GOT3 (cell line): ENCODE measurements around the gene DMD.

Experiments used
- DNase-seq: peaks from one replicate; lab custom pipeline; 2025; ENCODE audit warnings: mixed read lengths; lab: John Stamatoyannopoulos, UW

Gene DMD

DNA sequence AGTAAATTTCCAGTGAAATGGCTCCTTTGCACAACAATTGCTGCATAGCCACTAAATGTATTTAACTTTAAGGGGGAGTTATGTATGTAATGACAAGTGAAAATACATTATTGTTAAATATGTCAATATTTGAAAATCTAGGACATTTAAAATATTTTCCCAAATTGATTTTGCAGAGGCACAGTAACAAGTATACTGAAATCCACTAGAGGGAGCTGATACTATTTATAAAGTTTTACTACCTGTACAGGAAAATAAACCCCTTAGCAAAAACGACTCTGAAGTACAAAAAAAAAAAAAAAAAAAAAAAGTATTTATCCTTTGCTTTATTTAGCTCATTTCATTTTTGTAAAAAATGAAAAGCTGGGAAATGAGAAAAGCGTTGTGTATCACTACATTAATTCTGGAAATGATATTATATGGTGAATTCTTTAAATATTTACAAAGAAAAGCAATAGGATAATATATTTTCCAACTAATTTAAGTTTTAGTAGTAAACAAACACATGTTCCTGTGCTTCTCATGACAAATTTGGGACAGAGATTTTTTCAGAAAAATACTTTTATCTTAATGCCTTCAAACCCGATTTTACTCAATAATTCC lies 727.7 kb downstream of the DMD start:
- DNase-seq, result no peak

DNA sequence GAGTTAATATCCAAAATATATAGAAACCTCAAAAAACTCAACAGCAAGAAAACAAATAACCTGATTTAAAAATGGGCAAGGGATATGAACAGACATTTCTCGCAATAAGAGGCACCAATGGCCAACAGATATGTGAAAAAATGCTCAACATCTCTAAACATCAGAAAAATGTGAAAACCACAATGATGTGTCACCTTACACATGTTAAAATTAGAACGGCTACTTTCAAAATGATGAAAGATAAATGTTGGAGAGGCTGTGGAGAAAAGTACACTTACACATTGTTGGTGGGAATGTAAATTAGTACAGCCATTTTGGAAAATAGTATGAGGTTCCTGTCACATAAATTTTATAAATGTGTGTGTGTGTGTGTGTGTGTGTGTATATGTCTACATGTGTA lies 731.3 kb downstream of the DMD start:
- DNase-seq, result no peak

DNA sequence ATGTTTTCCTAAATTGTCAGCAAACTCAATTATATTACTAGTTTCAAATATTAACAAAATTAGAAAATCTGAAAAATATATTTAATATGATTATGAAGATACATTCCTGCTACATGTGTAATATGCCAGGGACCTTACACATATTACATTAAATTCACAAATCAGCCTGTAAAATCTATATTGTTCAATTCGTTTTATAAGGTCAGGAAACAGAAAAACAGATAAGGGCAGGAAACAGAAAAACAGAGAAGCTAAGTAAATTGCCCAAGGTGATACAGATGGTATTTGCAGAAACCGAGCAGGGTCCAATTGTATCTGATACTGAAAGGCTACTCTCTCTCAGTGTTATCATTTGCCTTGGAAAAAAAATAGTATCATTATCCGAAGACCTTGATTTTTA lies 739.0 kb downstream of the DMD start:
- DNase-seq, result no peak

DNA sequence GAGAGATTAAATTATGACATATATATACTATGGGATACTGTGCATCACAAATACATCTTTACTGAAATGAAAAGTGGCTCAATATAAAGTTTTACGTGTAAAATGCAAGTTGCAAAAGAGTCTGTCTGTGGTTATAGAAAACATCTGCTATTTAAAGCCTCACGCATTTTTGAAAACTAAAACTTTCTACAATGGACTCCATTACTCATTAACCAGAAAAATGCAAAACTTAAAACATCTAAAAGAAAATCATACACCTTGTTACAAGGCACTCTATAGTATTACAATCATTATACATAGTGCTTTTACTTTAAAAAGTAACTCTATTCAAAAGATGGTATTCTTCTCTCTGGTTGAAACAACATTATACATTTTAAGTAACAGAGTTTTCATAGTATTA lies 755.6 kb downstream of the DMD start:
- no peak for DNase-seq

DNA sequence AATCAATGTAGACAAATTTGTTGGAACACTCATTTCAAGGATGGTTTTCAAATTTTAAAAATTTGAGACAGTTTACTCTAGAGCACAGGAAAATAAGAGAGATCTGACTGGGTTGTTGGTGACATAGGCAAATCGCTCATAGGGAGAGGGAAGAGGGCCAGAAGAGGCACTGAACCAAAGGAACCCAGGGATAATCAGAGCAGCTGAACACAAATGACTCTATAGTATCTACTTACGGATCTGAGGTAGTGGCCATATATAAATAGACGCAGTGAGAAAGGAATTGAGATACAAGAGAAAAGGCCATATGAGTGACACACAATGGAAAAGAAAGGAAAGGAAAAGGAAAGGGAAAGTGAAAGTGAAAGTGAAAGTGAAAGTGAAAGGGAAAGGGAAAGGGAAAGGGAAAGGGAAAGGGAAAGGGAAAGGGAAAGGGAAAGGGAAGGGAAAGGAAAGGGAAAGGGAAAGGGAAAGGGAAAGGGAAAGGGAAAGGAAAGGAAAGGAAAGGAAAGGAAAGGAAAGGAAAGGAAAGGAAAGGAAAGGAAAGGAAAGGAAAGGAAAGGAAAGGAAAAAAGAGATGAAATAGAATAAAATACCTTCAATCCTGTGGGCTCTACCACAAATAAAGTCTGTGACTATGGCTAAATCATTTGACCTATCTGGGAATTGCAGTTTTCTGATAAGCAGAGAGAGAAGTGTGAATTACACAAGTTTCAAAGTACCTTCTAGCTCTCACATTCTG lies 759.2 kb downstream of the DMD start:
- DNase-seq, result no peak

DNA sequence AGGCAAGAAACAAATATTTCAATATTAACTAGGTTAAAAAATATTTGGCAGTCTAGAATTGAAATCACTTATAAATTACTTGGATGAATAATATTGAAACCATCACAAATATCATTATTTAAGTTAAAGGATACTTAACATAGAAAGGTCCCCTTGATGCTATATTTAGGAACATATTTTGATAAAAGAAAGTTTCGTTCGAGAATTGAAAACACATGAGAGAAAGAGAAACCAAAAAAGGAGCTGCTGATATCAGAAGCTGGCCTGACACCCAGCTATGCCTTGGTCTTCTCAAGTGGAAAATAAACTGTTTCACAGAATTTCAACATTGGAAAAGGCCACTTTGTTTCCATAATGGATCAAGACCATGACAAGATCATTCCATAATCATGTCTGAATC lies 762.4 kb downstream of the DMD start:
- DNase-seq, result no peak

DNA sequence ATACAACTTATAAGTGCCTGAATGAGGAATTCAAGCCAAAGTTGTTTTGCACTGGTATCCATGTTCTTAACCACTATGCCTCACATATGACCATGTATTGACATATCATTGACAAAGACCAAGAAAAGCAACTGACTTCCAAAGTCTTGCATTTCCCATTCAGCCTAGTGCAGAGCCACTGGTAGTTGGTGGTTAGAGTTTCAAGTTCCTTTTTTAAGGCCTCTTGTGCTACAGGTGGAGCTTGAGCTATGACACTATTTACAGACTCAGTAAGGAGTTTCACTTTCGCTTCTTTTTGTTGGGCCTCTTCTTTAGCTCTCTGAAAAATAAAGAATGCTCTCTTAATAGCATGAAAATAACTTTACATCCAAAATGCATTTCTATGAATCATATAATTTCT lies 763.0 kb downstream of the DMD start:
- DNase-seq, result no peak

DNA sequence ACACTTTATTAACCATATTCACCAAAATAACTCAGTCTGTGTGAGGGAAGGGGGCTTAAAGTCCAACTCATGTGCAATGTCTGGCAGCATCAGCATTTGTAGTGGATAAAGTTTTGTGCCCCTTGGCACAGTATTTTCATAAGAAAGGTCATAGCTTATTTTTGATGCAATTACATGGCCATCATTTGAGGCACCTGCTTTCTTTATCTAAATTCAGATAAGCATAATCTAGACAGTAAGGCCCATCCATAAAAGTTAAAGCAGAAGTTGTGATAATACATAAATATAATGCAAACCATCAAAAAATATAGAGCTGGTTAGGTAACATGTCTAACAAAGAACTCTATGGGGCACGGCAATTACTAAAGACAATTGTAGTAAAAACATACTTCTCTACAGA lies 763.7 kb downstream of the DMD start:
- DNase-seq, result no peak

DNA sequence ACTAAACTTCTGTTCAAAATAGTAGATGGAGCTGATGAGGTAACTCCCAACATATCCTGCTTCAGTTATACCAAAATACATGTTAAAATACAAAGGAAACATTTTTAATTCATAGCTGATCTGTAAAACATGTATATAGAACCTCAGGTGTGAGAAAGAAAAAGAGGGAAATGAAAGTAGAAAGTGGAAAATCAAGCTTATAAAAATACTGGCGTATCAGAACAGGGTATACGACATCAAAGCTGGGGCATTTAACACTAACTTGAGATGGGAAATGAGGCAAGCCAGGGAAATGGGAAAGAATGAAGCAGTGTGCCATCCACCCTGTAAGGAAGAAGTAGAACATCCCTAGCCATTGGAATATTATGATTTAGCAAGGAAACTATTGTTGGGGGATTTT lies 767.5 kb downstream of the DMD start:
- DNase-seq, result no peak

DNA sequence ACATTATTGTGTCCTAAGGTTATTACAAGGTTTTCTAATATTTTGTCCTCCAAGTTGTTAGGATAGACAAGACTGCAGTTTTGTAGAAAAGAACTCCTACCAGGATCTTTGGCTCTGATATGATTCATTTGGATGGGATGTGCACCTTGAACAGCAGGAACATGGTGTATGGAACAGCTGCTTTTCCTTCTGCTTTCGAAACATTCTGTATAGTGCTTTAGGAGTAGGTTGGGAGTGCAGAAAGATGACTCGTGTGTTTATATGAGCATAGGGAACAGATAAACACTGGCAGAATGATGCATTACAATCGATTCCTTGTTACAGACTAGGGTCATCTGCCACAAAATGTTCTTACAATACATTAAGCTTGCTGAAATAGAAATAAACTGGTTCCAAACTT lies 790.1 kb downstream of the DMD start:
- DNase-seq, result no peak

DNA sequence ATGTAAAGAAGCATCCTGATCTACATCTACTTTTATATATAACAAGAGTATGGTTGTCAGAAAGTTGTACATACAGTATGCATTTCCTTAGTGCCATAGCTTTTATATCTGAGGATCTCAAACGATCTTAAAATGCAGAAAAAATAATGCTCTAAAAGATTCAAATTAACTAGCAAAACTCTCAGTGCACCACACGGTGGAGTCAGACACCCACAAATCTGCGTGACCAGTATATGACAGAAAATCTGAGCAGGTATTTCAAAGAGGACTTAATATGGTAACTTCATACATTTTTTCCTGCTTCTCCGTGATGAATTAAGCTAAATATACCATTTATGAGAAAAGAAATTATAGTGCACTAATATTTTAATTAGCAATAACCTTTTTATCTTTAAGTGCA lies 803.0 kb downstream of the DMD start:
- DNase-seq, result no peak

DNA sequence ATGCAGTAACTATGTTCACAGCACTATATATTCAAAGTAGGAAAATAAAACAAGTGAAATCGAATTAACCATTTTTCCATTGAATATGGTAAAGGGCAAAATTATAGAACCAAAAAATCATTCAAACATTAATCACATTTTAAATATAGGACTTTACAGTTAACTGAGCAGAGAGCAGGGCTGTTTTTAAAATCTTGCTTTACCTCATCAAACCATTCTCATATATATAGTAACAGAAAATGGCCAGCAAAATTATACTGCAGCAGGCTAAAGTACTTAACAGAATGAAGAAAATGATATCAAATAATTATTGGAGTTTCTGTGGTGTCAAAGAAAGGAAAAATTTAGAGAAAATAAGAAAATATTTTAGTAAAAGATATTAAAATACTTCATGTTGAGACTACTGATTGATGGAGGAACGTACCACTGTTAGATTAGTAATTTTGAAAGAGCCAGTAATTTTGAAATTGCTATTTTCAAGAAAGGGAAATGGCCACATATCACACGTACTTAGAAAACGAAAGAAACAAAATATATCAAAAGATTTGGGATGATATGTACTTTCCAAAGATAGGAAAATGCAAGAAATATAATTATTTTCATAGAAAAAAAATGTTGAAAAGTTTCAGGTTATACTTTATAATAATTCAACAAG lies 813.7 kb downstream of the DMD start:
- no peak for DNase-seq

DNA sequence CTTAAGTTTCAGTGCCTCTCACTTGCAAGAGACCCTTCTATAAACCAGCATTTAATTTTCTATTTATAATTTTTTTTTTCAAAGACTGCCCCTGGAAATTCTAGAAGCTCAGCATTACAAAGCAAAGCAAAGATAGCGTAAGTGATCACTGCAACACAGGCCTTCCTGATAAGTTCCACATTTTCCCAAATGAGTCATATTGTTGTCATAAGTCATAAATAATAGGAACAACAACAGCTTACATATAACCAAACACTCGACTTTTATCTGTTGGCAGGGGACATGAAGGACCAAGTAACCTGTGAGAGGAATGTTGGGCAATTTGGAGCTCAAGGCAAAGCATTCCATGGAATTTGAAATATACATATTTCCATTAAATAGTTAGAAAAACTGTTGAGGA lies 815.5 kb downstream of the DMD start:
- no peak for DNase-seq

DNA sequence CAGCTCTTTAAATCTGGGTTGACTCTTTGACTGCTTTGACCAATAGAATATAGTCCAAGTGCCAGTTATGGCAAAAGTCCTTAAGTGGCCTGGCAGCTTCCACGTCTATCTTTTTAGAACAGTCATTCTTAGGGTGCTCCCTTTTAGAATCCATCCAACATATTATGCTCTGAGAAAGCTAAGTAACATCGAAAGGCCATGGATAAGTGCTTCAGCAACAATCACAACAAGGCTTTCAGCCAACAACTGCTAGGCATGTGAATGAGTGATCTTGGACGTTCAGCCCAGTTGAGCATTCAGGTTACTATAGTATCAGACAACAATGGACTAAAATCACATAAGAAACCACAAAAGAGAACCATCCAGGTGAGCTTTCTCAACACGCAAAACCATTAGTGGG lies 818.7 kb downstream of the DMD start:
- DNase-seq, result no peak

DNA sequence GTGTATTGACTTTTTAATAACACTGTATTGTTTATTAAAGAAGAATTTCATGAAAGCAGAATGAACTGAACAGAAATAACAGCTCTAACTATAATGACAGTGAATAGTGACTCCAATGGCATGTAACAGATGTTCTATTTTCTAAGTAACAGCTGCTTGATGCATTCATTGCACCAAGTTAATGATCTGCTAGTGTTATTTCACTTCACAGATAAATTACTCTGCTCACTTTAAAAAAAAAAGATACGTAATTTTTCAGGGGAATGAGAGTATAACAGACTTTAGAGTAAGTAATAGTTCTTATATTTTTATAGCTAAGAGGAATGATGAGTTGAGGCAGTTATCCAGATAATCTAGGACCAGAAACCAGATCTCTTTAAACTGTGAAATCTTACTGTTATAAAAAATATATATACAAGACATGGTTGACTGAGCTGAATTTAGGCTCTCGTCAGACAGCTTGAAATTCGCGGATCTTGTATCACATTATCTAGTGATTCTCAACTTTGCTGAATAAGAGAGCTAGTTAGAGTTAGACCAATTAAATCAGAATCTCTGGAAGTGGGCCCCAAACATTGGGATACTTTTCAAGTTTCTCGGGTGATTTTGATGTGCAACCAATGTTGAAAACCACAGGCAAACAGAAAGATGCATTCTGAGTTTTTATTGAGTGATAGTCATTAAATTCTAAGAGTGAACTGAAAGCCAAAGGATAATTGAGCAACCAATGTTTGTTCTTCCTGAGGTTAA lies 840.7 kb downstream of the DMD start:
- no peak for DNase-seq

DNA sequence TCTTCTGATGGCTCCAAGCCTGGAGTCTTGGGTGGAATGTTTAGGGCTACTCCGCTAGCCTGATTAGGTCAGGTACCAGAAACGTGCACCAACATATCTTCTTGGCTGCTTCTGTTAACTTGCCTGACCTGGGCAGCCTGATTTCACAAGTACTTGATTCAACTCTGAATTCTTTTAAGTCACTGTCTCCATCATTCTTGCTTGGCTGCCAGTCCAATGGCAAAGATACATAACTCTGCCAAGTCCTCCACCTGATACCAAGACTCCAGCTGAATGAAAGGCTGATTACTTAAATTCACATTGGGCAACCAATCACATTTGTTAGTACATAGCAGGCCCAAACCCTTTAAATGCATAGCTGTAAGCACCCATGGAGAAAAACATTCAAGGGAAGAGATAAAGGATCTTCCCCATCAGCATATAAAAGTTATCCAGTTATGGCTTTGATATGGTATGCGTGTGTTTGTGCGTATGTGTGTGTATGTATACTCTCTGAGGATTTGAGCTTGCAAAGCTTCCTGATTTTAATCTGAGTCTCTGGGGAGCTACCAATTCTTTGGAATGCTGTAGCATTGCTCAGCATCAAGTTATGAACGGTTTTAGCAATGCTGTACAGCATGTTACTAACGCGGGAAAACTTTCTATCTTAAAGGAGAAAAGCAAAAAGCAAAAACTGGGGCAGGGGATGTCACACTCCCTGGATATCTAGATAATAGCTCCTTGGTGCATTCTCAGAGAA lies 917.2 kb downstream of the DMD start:
- DNase-seq, result no peak

DNA sequence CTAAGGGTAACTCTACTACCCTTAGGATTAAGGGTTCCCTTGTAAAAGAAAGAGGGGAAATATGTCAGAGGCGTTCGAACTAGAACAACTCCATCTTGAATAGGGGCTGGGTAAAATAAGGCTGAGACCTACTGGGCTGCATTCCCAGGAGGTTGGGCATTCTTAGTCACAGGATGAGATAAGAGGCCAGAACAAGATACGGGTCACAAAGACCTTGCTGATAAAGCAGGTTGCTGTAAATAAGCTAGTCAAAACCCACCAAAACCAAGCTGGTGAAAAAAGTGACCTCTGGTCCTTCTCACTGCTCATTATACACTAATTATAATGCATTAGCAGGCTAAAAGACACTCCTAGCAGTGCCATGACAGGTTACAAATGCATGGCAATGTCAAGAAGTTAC lies 922.0 kb downstream of the DMD start:
- DNase-seq, result no peak

DNA sequence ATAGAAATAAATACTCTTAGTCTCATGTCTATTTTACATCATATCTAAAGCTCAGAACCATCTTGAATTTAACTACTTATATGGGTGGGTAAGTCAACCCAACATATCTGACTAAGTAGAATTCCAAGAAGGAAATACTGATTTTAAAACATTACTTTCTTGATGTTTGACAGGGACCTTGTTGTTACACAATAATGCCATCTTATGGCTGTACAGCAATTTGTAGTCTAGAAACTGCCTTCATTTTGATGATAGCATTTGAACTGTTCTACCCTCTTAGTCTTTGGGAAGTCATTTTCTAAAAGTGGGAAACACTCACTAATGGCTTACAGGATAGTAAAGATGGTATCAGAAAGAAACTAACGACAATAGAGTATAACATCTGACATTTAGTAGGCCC lies 929.5 kb downstream of the DMD start:
- DNase-seq, result no peak

DNA sequence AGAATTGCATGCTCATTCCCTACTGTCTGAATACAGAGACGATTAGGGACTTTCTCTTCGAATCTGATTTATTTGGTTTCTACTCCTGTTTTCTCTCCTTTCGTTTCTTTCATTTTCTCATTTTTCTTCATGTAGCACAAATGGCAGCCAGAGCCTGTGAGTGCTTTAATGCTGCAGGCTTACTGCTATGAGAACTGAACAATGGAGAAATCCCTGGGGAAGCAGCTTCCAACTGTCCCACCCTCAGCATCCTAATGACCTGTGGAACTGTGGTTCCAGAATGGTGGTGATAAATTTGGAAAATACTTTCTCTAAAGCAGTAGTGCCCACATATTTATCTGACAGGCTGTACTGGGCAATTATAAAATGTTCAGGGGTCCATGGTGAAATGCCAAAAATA lies 930.4 kb downstream of the DMD start:
- no peak for DNase-seq

DNA sequence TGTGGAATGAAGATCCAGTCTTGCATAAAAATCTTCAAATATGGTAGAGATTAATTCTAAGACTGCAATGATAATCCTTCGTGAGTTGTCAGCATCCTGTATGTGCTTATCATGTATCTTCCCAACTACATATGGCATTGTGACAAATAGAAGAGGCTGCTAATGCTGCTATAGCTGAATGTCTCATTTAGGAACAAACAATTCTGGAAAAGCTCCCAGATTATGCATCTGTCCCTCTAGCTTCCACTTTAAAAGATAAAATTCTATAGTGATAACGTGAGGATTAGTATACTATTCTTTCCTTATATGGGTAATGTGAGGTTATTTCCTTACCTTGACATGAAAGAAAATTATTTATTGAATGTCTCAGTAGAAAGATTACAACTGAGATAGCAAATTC lies 930.9 kb downstream of the DMD start:
- no peak for DNase-seq

DNA sequence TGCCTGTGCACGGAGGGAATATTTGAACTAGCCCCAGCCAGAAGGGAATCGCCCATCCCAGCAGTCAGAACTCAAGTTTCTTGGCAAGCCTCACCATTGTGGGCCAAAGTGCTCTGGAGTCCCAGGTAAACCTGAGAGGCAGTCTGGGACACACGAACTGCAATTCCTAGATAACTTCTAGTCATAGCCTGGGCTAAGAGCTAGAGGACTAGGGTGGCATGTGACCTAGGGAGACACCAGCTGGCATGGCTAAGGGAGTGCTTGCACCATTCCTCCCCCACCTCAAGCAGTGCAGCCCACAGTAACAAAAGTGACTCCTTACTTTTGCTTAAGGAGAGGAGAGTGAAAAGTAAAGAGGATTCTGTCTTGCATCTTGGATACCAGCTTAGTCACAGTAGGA lies 935.2 kb downstream of the DMD start:
- DNase-seq, result no peak

DNA sequence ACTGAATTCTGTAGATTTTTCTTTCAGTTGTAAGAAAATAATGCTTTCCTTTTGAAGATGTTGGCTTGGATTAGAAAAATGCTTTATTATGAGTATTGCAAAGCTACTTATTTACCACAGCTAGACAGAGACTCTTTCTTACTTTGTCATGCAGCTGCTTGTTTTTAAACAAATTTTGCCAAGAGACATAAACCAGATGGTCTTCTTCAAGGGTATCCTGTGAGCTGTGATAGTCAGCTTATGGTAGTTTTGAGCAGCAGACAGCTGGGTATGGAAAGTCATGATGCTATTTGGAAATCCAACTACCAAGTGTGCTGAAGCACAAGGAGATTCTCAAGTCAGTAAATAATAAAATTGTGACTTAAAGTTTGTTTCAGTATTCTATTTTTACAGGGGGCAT lies 941.5 kb downstream of the DMD start:
- no peak for DNase-seq
